ENCODE measurements around the gene SNRNP70.
"Not testable (repeated sequence)": the region's sequence is repeated elsewhere in the genome, so short reads cannot be mapped to it uniquely, and the experiment has no call there.

Gene SNRNP70

DNA sequence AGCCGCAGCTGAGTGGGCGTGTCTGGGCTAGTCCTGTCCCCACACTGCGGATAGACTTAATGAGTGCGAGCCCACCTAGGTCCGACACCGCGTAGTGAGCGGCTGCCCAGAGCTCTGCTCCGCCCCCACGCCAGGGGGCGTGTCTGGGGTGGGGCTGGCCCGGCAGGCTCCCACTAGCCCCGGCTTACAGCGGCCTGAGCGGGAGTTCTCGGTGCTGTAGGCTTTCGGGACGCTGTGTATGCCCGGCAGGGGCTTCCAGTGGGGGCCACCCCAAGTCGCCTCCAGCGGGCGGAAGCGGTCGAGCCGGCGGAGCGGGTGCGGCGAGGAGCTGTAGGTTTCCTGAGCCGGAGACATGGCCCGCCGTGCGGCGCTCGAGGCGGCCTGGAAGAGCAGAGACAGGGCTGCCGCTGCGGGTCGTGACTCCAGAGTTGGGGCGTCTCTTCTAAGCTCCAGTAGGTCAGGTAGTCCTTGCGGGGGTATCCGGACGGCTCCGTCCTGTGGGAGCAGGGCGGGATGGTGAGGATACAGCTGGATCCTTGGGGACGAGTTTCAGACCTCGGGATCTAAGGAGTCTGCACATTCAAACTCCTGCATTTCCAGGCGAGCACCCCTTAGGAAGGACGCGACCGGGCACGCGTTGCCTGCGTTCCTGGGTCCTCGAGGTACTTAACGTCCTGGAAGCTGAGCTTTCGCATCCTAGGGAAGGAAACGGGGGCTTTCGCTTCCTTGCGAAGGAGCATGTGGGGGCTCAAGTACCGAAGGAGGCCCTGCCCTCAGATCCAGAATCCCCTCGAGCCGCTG is 28.9 kb upstream of the SNRNP70 start:
- in situ Hi-C loops (cut with MboI; ENCODE audit: low pct_unique_long_range_greater_than_20kb, low sequenced_read_pairs, unreplicated experiment): no loop called here
- DNase-seq (ENCODE audit: low spot score): peak; percentile 90
- TF ChIP-seq, protein P1, sequence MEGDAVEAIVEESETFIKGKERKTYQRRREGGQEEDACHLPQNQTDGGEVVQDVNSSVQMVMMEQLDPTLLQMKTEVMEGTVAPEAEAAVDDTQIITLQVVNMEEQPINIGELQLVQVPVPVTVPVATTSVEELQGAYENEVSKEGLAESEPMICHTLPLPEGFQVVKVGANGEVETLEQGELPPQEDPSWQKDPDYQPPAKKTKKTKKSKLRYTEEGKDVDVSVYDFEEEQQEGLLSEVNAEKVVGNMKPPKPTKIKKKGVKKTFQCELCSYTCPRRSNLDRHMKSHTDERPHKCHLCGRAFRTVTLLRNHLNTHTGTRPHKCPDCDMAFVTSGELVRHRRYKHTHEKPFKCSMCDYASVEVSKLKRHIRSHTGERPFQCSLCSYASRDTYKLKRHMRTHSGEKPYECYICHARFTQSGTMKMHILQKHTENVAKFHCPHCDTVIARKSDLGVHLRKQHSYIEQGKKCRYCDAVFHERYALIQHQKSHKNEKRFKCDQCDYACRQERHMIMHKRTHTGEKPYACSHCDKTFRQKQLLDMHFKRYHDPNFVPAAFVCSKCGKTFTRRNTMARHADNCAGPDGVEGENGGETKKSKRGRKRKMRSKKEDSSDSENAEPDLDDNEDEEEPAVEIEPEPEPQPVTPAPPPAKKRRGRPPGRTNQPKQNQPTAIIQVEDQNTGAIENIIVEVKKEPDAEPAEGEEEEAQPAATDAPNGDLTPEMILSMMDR (IDR thresholded peaks at IDR 0.05; ENCODE audit: extremely low read depth, insufficient read depth, missing control alignments): peak; percentile 14

DNA sequence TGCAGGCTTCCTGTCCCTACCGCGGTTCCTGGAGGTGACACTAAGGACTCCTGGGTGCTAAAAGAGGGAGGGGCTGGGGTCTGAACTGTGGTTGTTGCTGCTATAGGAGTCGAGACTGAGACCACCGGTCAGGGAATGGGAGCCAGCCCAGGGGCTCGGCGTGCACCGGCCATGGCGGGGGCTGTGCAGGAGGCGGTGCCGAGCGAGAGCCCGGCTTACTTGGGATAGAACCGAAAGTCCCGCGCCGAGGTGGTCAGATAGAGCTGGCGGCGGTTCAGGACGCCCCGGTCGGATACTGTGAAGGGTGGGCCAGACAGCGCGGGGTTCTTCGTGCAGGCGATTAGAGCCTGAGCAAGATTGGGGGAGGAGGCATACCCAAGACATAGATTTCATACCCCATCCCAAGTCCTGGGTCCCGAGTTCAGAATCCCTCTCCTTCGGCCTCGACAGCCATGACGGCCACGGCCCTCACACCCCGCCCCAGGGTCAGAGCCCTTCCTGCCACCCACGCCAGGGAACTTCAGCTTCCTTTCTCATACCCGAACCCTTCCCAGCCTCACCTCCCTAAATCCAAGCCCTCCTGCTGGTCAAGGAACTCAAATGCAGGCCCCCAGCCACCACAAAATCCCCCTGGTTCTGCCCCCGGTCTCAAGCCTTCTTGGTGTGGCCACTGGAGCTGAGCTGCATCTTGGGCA is 28.2 kb upstream of the SNRNP70 start:
- in situ Hi-C loops (cut with MboI; ENCODE audit: low pct_unique_long_range_greater_than_20kb, low sequenced_read_pairs, unreplicated experiment); DNase-seq (ENCODE audit: low spot score): not testable (repeated sequence)

DNA sequence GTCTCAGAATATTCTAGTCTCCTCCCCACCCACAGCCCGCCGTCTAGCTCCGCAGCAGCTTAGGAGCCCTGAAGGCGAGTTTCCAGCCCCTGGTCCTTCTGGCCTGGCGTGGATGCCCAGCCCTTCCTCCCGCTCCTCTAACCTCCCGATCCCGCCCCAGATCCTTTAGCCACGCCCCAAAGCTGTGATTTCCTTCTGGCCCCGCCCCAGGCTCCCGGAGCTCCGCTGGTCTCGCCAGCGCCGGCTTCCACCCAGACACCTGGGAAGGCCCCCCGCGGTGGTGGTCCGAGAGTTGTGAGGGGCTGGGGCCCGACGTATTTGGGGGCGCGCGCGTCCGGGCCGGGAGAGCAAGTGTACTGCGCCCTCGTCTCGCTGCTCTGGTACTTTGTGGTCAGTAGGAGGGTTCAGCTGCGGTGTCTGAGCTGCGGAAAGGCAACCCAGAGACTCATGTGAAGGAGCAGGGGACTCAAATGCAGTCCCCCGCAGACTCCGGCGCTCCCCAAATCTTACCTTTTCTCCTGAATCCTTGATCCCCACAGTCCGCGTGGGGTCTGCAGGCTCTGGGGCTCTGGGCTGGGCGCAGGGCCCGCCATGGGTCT is 27.5 kb upstream of the SNRNP70 start, which contains the start of gene CGB7:
Gene CGB7 (minus strand): TSS at position 114 of the 599 bp plus-strand sequence. CDS start 2,374 bp downstream, outside the sequence.
- DNase-seq (ENCODE audit: low spot score): no peak
- TF ChIP-seq, protein P1 (IDR thresholded peaks at IDR 0.05; ENCODE audit: extremely low read depth, insufficient read depth, missing control alignments): no peak

DNA sequence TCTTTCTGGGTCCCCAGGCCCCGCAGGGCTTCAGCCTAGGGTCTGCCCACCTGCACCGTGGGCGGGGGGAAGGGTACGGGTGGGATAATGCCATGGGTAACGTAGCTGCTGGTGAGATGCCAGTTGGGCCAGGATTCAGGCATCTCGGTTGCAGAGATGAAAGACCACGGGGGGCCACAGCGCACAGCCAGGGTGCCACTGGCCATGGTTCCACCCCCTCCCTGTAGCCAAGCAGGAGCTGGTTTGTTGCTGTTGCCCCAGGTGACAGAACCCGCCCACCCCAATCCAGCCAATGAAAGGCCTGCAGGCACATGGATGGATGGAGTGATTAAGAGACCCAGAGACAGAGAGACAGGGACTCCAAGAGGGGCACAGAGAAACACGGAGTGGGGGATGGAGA is 26.7 kb upstream of the SNRNP70 start:
- TF ChIP-seq, protein P1 (IDR thresholded peaks at IDR 0.05; ENCODE audit: extremely low read depth, insufficient read depth, missing control alignments): no peak
- in situ Hi-C loops (cut with MboI; ENCODE audit: low pct_unique_long_range_greater_than_20kb, low sequenced_read_pairs, unreplicated experiment): no loop called here
- peak; percentile 68 for DNase-seq (ENCODE audit: low spot score)

More for the DNA sequence above, 27.5 kb upstream of the SNRNP70 start, which contains the start of gene CGB7:
- in situ Hi-C loops (cut with MboI; ENCODE audit: low pct_unique_long_range_greater_than_20kb, low sequenced_read_pairs, unreplicated experiment): no loop called here

DNA sequence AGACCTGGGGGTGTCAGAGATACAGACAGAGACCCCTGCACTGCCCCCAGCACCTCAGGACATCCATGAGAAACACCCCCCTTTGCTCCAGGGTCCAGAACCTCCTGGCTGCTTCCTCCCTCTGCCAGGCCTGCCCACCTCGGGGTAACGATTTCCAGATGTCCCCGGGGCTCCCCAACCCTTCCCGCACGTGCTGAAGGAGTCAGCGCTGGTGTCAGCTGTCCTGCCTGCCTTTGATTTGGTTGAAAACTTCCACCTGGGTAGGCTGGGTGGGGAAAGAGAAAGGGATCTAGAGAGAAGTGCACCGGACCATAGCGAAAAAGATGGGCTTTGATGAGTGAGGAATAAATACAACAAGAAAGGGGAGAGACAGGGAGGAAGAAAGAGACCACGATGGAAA is 26.2 kb upstream of the SNRNP70 start:
- peak; percentile 19 for DNase-seq (ENCODE audit: low spot score)
- TF ChIP-seq, protein P1 (IDR thresholded peaks at IDR 0.05; ENCODE audit: extremely low read depth, insufficient read depth, missing control alignments): no peak
- in situ Hi-C loops (cut with MboI; ENCODE audit: low pct_unique_long_range_greater_than_20kb, low sequenced_read_pairs, unreplicated experiment): no loop called here

DNA sequence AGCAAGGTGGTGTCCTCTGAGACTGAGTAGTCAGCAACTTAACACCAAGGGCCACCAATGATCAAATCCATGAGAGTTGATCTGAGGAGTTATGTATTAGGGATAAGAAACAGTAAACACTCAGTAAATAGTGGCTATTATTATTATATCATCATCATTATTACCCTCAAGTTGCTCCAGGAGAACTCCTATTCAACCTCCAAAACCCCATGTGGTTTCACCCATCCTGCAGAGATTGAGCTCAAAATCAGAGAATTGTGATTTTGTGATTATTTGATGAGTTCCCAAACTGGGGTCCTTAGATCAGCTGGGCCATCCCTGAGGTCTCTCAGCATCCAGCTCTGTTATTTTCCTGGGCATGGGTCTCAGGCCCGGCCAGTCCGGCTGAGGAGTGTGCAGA is 24.3 kb upstream of the SNRNP70 start:
- in situ Hi-C loops (cut with MboI; ENCODE audit: low pct_unique_long_range_greater_than_20kb, low sequenced_read_pairs, unreplicated experiment): no loop called here
- no peak for DNase-seq (ENCODE audit: low spot score)
- TF ChIP-seq, protein P1 (IDR thresholded peaks at IDR 0.05; ENCODE audit: extremely low read depth, insufficient read depth, missing control alignments): no peak
